GM12878 (cell line): ENCODE measurements around the gene NAPEPLD. TPM values are rescaled to one million over a fixed set of nuclear protein-coding genes. Genes with fewer than 3 reads are reported as not detected.

Experiments
- ATF7 ChIP-seq: fragments of 450-650 bp; IDR thresholded peaks from 2 replicates; pipeline ENCODE4 v1.6.1; 2016; ENCODE audit warnings: low read depth, mild to moderate bottlenecking
- BACH1 ChIP-seq: fragments of 450-650 bp; IDR thresholded peaks from 2 replicates; pipeline ENCODE4 v1.6.1; 2017; ENCODE audit warnings: mild to moderate bottlenecking, borderline replicate concordance
- CBX3 ChIP-seq: fragments of 200-600 bp; sonication (generic); IDR thresholded peaks from 2 replicates; pipeline ENCODE4 v1.6.1; 2016; ENCODE audit warnings: low read depth, borderline replicate concordance
- CTCF ChIP-seq, 3 experiments: IDR thresholded peaks in 2 of 3; conservative IDR thresholded peaks in 1 of 3; 2 replicates each; pipeline ENCODE4 v1.5.1; 2011; ENCODE audit warnings: low read depth in 3 of 3, low read length in 3 of 3, mild to moderate bottlenecking in 3 of 3, control low read depth in 2 of 3, moderate library complexity in 2 of 3, inconsistent platforms in 1 of 3, mixed read lengths in 1 of 3; ENCODE audit not compliant: control insufficient read depth in 2 of 3, insufficient read depth in 1 of 3; ENCODE audit errors: extremely low read depth in 1 of 3
- DPF2 ChIP-seq: fragments of 450-650 bp; IDR thresholded peaks from 2 replicates; pipeline ENCODE4 v1.6.1; 2017; ENCODE audit warnings: mild to moderate bottlenecking
- EGR1 ChIP-seq, 2 experiments: IDR thresholded peaks; 1 replicate in 1 of 2; 2 replicates in 1 of 2; pipeline ENCODE4 v1.6.1; 2011 to 2012; ENCODE audit warnings: low read depth in 2 of 2, low read length in 2 of 2, borderline replicate concordance in 1 of 2, mild to moderate bottlenecking in 1 of 2, moderate library complexity in 1 of 2
- EZH2 ChIP-seq: IDR thresholded peaks from 2 replicates; pipeline ENCODE4 v1.6.1; 2012; ENCODE audit warnings: low read depth, mild to moderate bottlenecking, control low read depth, inconsistent platforms, low read length, borderline replicate concordance; ENCODE audit not compliant: control insufficient read depth
- IKZF1 ChIP-seq: fragments of 450-650 bp; conservative IDR thresholded peaks from 2 replicates; pipeline ENCODE4 v1.6.1; 2017; ENCODE audit warnings: antibody characterized with exemption, mild to moderate bottlenecking
- IRF3 ChIP-seq: fragments of 450-650 bp; IDR thresholded peaks from 2 replicates; pipeline ENCODE4 v1.6.1; 2014; ENCODE audit warnings: mild to moderate bottlenecking
- NR2F1 ChIP-seq: fragments of 450-650 bp; conservative IDR thresholded peaks from 2 replicates; pipeline ENCODE4 v1.6.1; 2017; ENCODE audit warnings: mild to moderate bottlenecking
- NRF1 ChIP-seq: conservative IDR thresholded peaks from 2 replicates; pipeline ENCODE4 v1.6.1; 2011; ENCODE audit warnings: mild to moderate bottlenecking, low read depth, low read length, improper control_type of control experiment
- POLR2AphosphoS2 ChIP-seq: IDR thresholded peaks from 2 replicates; pipeline ENCODE4 v1.6.1; 2011; ENCODE audit warnings: low read depth, mild to moderate bottlenecking, low read length, improper control_type of control experiment, moderate library complexity
- RBBP5 ChIP-seq: fragments of 200-600 bp; sonication (generic); conservative IDR thresholded peaks from 2 replicates; pipeline ENCODE4 v1.6.1; 2016
- SPI1 ChIP-seq: IDR thresholded peaks from 2 replicates; pipeline ENCODE4 v1.6.1; 2011; ENCODE audit warnings: low read depth, mild to moderate bottlenecking, low read length, moderate library complexity, borderline replicate concordance; ENCODE audit not compliant: insufficient read depth
- SUPT20H ChIP-seq: IDR thresholded peaks from 2 replicates; pipeline ENCODE4 v1.6.1; 2011; ENCODE audit warnings: low read depth, mild to moderate bottlenecking, low read length, moderate library complexity, borderline replicate concordance; ENCODE audit not compliant: control insufficient read depth
- TAF1 ChIP-seq: IDR thresholded peaks from 2 replicates; pipeline ENCODE4 v1.6.1; 2011; ENCODE audit warnings: mild to moderate bottlenecking, low read depth, low read length, borderline replicate concordance
- ZBTB40 ChIP-seq: fragments of 450-650 bp; IDR thresholded peaks from 2 replicates; pipeline ENCODE4 v1.6.1; 2016; ENCODE audit warnings: mild to moderate bottlenecking, moderate library complexity, borderline replicate concordance
- ZNF687 ChIP-seq: fragments of 450-650 bp; IDR thresholded peaks from 2 replicates; pipeline ENCODE4 v1.6.1; 2017; ENCODE audit warnings: mild to moderate bottlenecking, moderate library complexity
- polyA plus RNA-seq, 11 experiments: library from polyadenylated mRNA; depleted of rRNA in 4 of 11; unstranded in 6 of 11; stranded (reverse) in 5 of 11; fragments of >200 nt; fragmentation: Nextera tagmentation in 4 of 11; fragmentation: Illumina TruSeq in 1 of 11; extraction: Ambion mirVana in 4 of 11; extraction: Trizol in 1 of 11; gene quantifications; 1 replicate in 1 of 11; 2 replicates in 10 of 11; pipeline versions ENCODE4 v1.2.1 to v1.2.3, GENCODE V29; 2011 to 2016; ENCODE audit warnings: inconsistent platforms in 2 of 11, missing spikeins in 2 of 11, low read depth in 1 of 11
- total RNA-seq, 4 experiments: library from RNA; depleted of rRNA in 3 of 4; stranded (reverse); fragments of >200 nt in 3 of 4; fragmentation: Illumina TruSeq in 1 of 4; extraction: Trizol in 1 of 4; gene quantifications; 2 replicates each; pipeline versions ENCODE4 v1.2.1 to v1.2.3, GENCODE V29; 2013 to 2021

Gene NAPEPLD
- total and polyA plus RNA-seq, 10 of the 15 experiments (the other 5 are each of a cell fraction or from before 2014, with no cell fraction given), result 6.0 to 16.2 (median 8.6) TPM

GRCh38 chr7:103075337-103075918 is 73.5 kb downstream of the NAPEPLD start (continued):
- TF ChIP-seq ZBTB40 (peak; percentile 48; the same call in 1 of the 2 replicates), ATF7 (no peak; the same call in 1 of the 2 replicates), IKZF1 (peak; percentile 2), TAF1 (peak; percentile 9; the same call in 1 of the 2 replicates), NRF1 (no peak), BACH1 (0 out of 2 replicates have a peak, but pooled peaks have one; percentile 3), ZNF687 (0 out of 2 replicates have a peak, but pooled peaks have one; percentile 7), DPF2 (0 out of 2 replicates have a peak, but pooled peaks have one; percentile 20), SUPT20H (no peak), IRF3 (no peak), SPI1 (no peak), RBBP5 (no peak), EGR1 (IDR thresholded peaks at IDR 0.05; ENCODE audit: borderline replicate concordance in 1 of 2, low read depth in 2 of 2, low read length in 2 of 2) (peak in 1 of 2 experiments; percentile 94; a peak in 2 of 3 replicates), EZH2 (no peak), POLR2AphosphoS2 (peak; percentile 18; the same call in 1 of the 2 replicates), CTCF (IDR thresholded peaks at IDR 0.05 in 2 of 3, conservative IDR thresholded peaks at IDR 0.05 in 1 of 3; ENCODE audit: control insufficient read depth in 2 of 3, extremely low read depth in 1 of 3, insufficient read depth in 1 of 3, low read depth in 3 of 3, low read length in 3 of 3) (no peak), NR2F1 (peak; percentile 15; the same call in 1 of the 2 replicates), CBX3 (no peak)
